H9 (cell line): ENCODE data around the gene GRID1. TPM values are rescaled to one million over a fixed set of nuclear protein-coding genes. Genes with fewer than 3 reads are reported as not detected.

Source experiments
- DNase-seq: peaks from one replicate; pipeline ENCODE4 v3.0.0-alpha.2; 2017
- H2AFZ ChIP-seq: one replicate; pipeline ENCODE4 v1.6.1; 2013; ENCODE audit warnings: mild to moderate bottlenecking, low read length, control low read depth, moderate library complexity
- H2AK5ac ChIP-seq: 2 replicates; pipeline ENCODE4 v1.6.1; 2013; ENCODE audit warnings: low read length, control low read depth, mixed read lengths; ENCODE audit not compliant: insufficient read length
- H2BK120ac ChIP-seq: one replicate; pipeline ENCODE4 v1.6.1; 2013; ENCODE audit warnings: low read depth, mild to moderate bottlenecking, low read length, control low read depth, inconsistent platforms; ENCODE audit not compliant: poor library complexity, severe bottlenecking
- H2BK12ac ChIP-seq: 2 replicates; pipeline ENCODE4 v1.6.1; 2013; ENCODE audit warnings: low read length, control low read depth, mixed read lengths, low read depth; ENCODE audit not compliant: insufficient read length
- H2BK15ac ChIP-seq: 2 replicates; pipeline ENCODE4 v1.6.1; 2013; ENCODE audit warnings: low read depth, low read length, control low read depth
- H2BK20ac ChIP-seq: one replicate; pipeline ENCODE4 v1.6.1; 2013; ENCODE audit warnings: low read depth, mild to moderate bottlenecking, low read length, control low read depth, inconsistent platforms; ENCODE audit not compliant: poor library complexity, severe bottlenecking
- H2BK5ac ChIP-seq: 2 replicates; pipeline ENCODE4 v1.6.1; 2013; ENCODE audit warnings: low read length, control low read depth, mixed read lengths; ENCODE audit not compliant: insufficient read length
- H3K14ac ChIP-seq: 2 replicates; pipeline ENCODE4 v1.6.1; 2013; ENCODE audit warnings: low read length, control low read depth; ENCODE audit not compliant: insufficient read depth
- H3K18ac ChIP-seq: 2 replicates; pipeline ENCODE4 v1.6.1; 2013; ENCODE audit warnings: low read depth, mild to moderate bottlenecking, mixed read lengths, low read length, control low read depth; ENCODE audit not compliant: insufficient read length
- H3K23ac ChIP-seq: 2 replicates; pipeline ENCODE4 v1.6.1; 2013; ENCODE audit warnings: low read length, control low read depth, mixed read lengths, low read depth; ENCODE audit not compliant: insufficient read length
- H3K23me2 ChIP-seq: 2 replicates; pipeline ENCODE4 v1.6.1; 2013; ENCODE audit warnings: low read depth, mild to moderate bottlenecking, mixed read lengths, low read length, control low read depth; ENCODE audit not compliant: insufficient read length, poor library complexity, severe bottlenecking
- H3K27ac ChIP-seq: 2 replicates; pipeline ENCODE4 v1.5.1; 2013; ENCODE audit warnings: low read length, control low read depth, mixed read lengths, low read depth; ENCODE audit not compliant: insufficient read length
- H3K27me3 ChIP-seq: 2 replicates; pipeline ENCODE4 v1.6.1; 2013; ENCODE audit warnings: low read length, control low read depth, inconsistent platforms; ENCODE audit not compliant: insufficient read depth
- H3K4ac ChIP-seq: 2 replicates; pipeline ENCODE4 v1.6.1; 2013; ENCODE audit warnings: low read depth, mild to moderate bottlenecking, control low read depth, inconsistent platforms, low read length, moderate library complexity
- H3K4me1 ChIP-seq: 2 replicates; pipeline ENCODE4 v1.6.1; 2013; ENCODE audit warnings: low read length, control low read depth, inconsistent platforms; ENCODE audit not compliant: insufficient read depth
- H3K4me2 ChIP-seq: 2 replicates; pipeline ENCODE4 v1.6.1; 2013; ENCODE audit warnings: low read length, control low read depth, mixed read lengths; ENCODE audit not compliant: insufficient read length, insufficient read depth
- H3K56ac ChIP-seq: 2 replicates; pipeline ENCODE4 v1.6.1; 2013; ENCODE audit warnings: low read depth, mild to moderate bottlenecking, mixed read lengths, low read length, control low read depth; ENCODE audit not compliant: insufficient read length
- H3K79me1 ChIP-seq: 2 replicates; pipeline ENCODE4 v1.6.1; 2013; ENCODE audit warnings: low read depth, mild to moderate bottlenecking, moderate library complexity, low read length, control low read depth, inconsistent platforms; ENCODE audit not compliant: insufficient read depth, poor library complexity, severe bottlenecking
- H3K79me2 ChIP-seq: 2 replicates; pipeline ENCODE4 v1.6.1; 2013; ENCODE audit warnings: low read length, control low read depth, inconsistent platforms; ENCODE audit not compliant: insufficient read depth
- H3K9ac ChIP-seq: 2 replicates; pipeline ENCODE4 v1.6.1; 2013; ENCODE audit warnings: low read length, control low read depth, mixed read lengths; ENCODE audit not compliant: insufficient read length; ENCODE audit errors: extremely low read depth
- H3K9me3 ChIP-seq: one replicate; pipeline ENCODE4 v1.6.1; 2013; ENCODE audit warnings: low read depth, low read length, inconsistent platforms; ENCODE audit not compliant: control insufficient read depth
- H3T11ph ChIP-seq: one replicate; pipeline ENCODE4 v1.6.1; 2013; ENCODE audit warnings: mild to moderate bottlenecking, low read length, control low read depth, inconsistent platforms
- H4K20me1 ChIP-seq: one replicate; pipeline ENCODE4 v1.6.1; 2013; ENCODE audit not compliant: control insufficient read depth, insufficient read length, insufficient read depth
- H4K5ac ChIP-seq: 2 replicates; pipeline ENCODE4 v1.6.1; 2013; ENCODE audit warnings: low read depth, mild to moderate bottlenecking, mixed read lengths, low read length, control low read depth; ENCODE audit not compliant: insufficient read length
- H4K8ac ChIP-seq: replicated peaks from 2 replicates; pipeline ENCODE4 v1.6.1; 2013; ENCODE audit warnings: low read length, control low read depth, mixed read lengths, low read depth; ENCODE audit not compliant: insufficient read length
- H4K91ac ChIP-seq: 2 replicates; pipeline ENCODE4 v1.6.1; 2013; ENCODE audit warnings: low read depth, mild to moderate bottlenecking, moderate library complexity, mixed read lengths, low read length, control low read depth; ENCODE audit not compliant: insufficient read length
- H3K27ac Mint-ChIP-seq, 3 experiments: 2 replicates in 2 of 3; 3 replicates in 1 of 3; pipeline ENCODE4 v1.8.0; 2020 to 2021; ENCODE audit warnings: mixed read lengths in 3 of 3, mild to moderate bottlenecking in 1 of 3, moderate library complexity in 1 of 3
- H3K27me3 Mint-ChIP-seq: 2 replicates; pipeline ENCODE4 v1.8.0; 2021; ENCODE audit warnings: low read depth, mild to moderate bottlenecking, moderate library complexity, mixed read lengths
- H3K36me3 Mint-ChIP-seq, 3 experiments: 2 replicates in 2 of 3; 3 replicates in 1 of 3; pipeline ENCODE4 v1.8.0; 2020 to 2021; ENCODE audit warnings: low read depth in 3 of 3, mixed read lengths in 3 of 3; ENCODE audit not compliant: insufficient read depth in 1 of 3
- H3K4me1 Mint-ChIP-seq, 2 experiments: 2 replicates each; pipeline ENCODE4 v1.8.0; 2020; ENCODE audit warnings: mixed read lengths in 2 of 2
- H3K4me3 Mint-ChIP-seq, 2 experiments: 2 replicates in 1 of 2; 3 replicates in 1 of 2; pipeline ENCODE4 v1.8.0; 2020 to 2021; ENCODE audit warnings: mild to moderate bottlenecking in 2 of 2, mixed read lengths in 2 of 2, moderate library complexity in 1 of 2
- H3K9me3 Mint-ChIP-seq, 2 experiments: 2 replicates in 1 of 2; 3 replicates in 1 of 2; pipeline ENCODE4 v1.8.0; 2020; ENCODE audit warnings: mild to moderate bottlenecking in 2 of 2, mixed read lengths in 2 of 2, moderate library complexity in 1 of 2
- WGBS: extraction: QIAGEN DNeasy Blood & Tissue Kit; methylation state at CpG from one replicate; pipeline ENCODE4 v1.1.7; 2013; ENCODE audit warnings: missing lambda C conversion rate, low lambda C conversion rate, mixed read lengths; ENCODE audit not compliant: insufficient read length; ENCODE audit errors: extremely low coverage; 5-methylcytosine and 5-hydroxymethylcytosine counted together
- total RNA-seq: library from RNA; stranded (reverse); gene quantifications from 2 replicates; pipeline ENCODE4 v1.2.1, GENCODE V29; 2021
- TF ChIP-seq, protein P1 (sequence below): fragments of 200-600 bp; sonication (generic); conservative IDR thresholded peaks from 3 replicates; pipeline ENCODE4 v1.8.0; 2021; ENCODE audit warnings: antibody characterized with exemption, mild to moderate bottlenecking

GRID1 gene
- total RNA-seq, 1 experiment from 2014 or later: 0.35 TPM

DNA sequence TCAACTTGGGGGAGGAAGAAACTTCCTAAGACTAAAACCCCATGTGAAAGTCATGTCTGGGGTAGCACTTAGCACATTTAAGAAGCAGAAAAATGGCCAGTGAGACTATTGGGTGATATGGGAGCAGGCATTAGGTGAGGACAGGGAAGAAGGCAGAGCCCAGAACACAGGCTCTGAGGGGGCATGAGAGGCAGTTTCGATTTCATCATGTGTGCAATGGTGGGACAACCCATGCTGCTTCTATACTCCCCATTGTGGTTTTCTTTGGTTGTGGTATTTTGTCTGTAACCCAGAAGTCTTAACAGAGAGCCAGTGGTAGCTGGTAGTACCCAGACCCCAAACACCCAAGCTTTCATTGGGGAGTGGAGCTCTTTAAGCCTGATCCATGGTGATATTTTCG, 752.0 kb downstream of the GRID1 start:
- no peak overlapping the region for H2BK120ac ChIP-seq
- no peak overlapping the region for H3K9ac ChIP-seq
- H3K56ac ChIP-seq: no peak overlapping the region
- H3K4me2 ChIP-seq: no peak overlapping the region
- no peak overlapping the region for H3T11ph ChIP-seq
- H2AFZ ChIP-seq: no peak overlapping the region
- Mint-ChIP-seq H3K4me1 (0 out of 4 replicates have a peak, but pooled peaks cover 0 to 2% of the 10 kb centered on the region in 2 experiments), H3K36me3 (no peaks in the 10 kb centered on the region), H3K27ac (peak overlapping the region in 1 of 3 experiments; percentile 59; a peak in 1 of 7 replicates), H3K27me3 (peaks cover 2% of the 10 kb centered on the region; the same call in 1 of the 2 replicates), H3K4me3 (no peak overlapping the region), H3K9me3 (no peaks in the 10 kb centered on the region)
- no peak overlapping the region for H2BK12ac ChIP-seq
- no peak overlapping the region for H3K23ac ChIP-seq
- no peak overlapping the region for H3K14ac ChIP-seq
- no peaks in the 10 kb centered on the region for H3K23me2 ChIP-seq
- H4K20me1 ChIP-seq: no peaks in the 10 kb centered on the region
- H3K27ac ChIP-seq: no peak overlapping the region
- WGBS: no CpG with 5 or more reads among the region's 2 CpGs
- H4K5ac ChIP-seq: no peak overlapping the region
- H4K91ac ChIP-seq: no peak overlapping the region
- no peak overlapping the region for H4K8ac ChIP-seq
- no peak for DNase-seq
- no peaks in the 10 kb centered on the region for H3K4me1 ChIP-seq
- no peak overlapping the region for H3K4ac ChIP-seq
- H3K79me2 ChIP-seq: no peaks in the 10 kb centered on the region
- H2BK15ac ChIP-seq: no peak overlapping the region
- TF ChIP-seq, protein P1, sequence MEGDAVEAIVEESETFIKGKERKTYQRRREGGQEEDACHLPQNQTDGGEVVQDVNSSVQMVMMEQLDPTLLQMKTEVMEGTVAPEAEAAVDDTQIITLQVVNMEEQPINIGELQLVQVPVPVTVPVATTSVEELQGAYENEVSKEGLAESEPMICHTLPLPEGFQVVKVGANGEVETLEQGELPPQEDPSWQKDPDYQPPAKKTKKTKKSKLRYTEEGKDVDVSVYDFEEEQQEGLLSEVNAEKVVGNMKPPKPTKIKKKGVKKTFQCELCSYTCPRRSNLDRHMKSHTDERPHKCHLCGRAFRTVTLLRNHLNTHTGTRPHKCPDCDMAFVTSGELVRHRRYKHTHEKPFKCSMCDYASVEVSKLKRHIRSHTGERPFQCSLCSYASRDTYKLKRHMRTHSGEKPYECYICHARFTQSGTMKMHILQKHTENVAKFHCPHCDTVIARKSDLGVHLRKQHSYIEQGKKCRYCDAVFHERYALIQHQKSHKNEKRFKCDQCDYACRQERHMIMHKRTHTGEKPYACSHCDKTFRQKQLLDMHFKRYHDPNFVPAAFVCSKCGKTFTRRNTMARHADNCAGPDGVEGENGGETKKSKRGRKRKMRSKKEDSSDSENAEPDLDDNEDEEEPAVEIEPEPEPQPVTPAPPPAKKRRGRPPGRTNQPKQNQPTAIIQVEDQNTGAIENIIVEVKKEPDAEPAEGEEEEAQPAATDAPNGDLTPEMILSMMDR: no peak
- no peaks in the 10 kb centered on the region for H3K27me3 ChIP-seq
- no peaks in the 10 kb centered on the region for H3K9me3 ChIP-seq
- no peak overlapping the region for H2BK20ac ChIP-seq
- no peak overlapping the region for H2BK5ac ChIP-seq
- H3K18ac ChIP-seq: no peak overlapping the region
- no peak overlapping the region for H2AK5ac ChIP-seq
- no peaks in the 10 kb centered on the region for H3K79me1 ChIP-seq
